Prostate gland (tissue), 2 donors: Measurements from ENCODE around the gene DUSP2.

Source experiments
- POLR2A ChIP-seq: fragments of 450-650 bp; IDR thresholded peaks from one replicate; pipeline ENCODE4 v1.6.1; 2016; ENCODE audit warnings: antibody characterized with exemption, mild to moderate bottlenecking
- POLR2AphosphoS5 ChIP-seq: sonication (generic); formaldehyde crosslinking; IDR thresholded peaks from one replicate; pipeline ENCODE4 v1.6.1; 2017; ENCODE audit warnings: antibody characterized with exemption
- TF ChIP-seq, protein P1 (sequence below), 4 experiments: fragments of 200-600 bp in 2 of 4; fragments of 450-650 bp in 2 of 4; sonication (generic) in 2 of 4; IDR thresholded peaks; 1 replicate in 3 of 4; 2 replicates in 1 of 4; pipeline ENCODE4 v1.5.1; 2016 to 2019; ENCODE audit warnings: antibody characterized with exemption in 4 of 4, mild to moderate bottlenecking in 2 of 4, moderate library complexity in 2 of 4

- TF ChIP-seq, protein P1, sequence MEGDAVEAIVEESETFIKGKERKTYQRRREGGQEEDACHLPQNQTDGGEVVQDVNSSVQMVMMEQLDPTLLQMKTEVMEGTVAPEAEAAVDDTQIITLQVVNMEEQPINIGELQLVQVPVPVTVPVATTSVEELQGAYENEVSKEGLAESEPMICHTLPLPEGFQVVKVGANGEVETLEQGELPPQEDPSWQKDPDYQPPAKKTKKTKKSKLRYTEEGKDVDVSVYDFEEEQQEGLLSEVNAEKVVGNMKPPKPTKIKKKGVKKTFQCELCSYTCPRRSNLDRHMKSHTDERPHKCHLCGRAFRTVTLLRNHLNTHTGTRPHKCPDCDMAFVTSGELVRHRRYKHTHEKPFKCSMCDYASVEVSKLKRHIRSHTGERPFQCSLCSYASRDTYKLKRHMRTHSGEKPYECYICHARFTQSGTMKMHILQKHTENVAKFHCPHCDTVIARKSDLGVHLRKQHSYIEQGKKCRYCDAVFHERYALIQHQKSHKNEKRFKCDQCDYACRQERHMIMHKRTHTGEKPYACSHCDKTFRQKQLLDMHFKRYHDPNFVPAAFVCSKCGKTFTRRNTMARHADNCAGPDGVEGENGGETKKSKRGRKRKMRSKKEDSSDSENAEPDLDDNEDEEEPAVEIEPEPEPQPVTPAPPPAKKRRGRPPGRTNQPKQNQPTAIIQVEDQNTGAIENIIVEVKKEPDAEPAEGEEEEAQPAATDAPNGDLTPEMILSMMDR (IDR thresholded peaks at IDR 0.05), result no peak
- TF ChIP-seq POLR2AphosphoS5 (no peak), POLR2A (no peak)
Observed at GRCh38 chr2:96153291-96153713, 8.1 kb upstream of the DUSP2 start.
